SU-DHL-6 (cell line): ENCODE data around the gene GRIK2.

ENCODE experiments used
- H2AFZ ChIP-seq: fragments of 200-600 bp; sonication (generic); 2 replicates; pipeline ENCODE4 v1.6.1; 2014; ENCODE audit warnings: low read depth, mild to moderate bottlenecking, moderate library complexity, mixed read lengths, antibody characterized with exemption, low read length; ENCODE audit not compliant: severe bottlenecking
- H3F3A ChIP-seq: fragments of 200-600 bp; shearing (Covaris generic); 2 replicates; pipeline ENCODE4 v1.6.0; 2016; ENCODE audit warnings: antibody characterized with exemption, mild to moderate bottlenecking; ENCODE audit not compliant: insufficient read depth
- H3K27ac ChIP-seq: fragments of 200-600 bp; sonication (generic); 2 replicates; pipeline ENCODE4 v1.5.1; 2016; ENCODE audit warnings: low read depth, mild to moderate bottlenecking, low read length, moderate library complexity, mixed read lengths
- H3K27me3 ChIP-seq: fragments of 200-600 bp; sonication (generic), shearing (Covaris generic); 2 replicates; pipeline ENCODE4 v1.6.0; 2014; ENCODE audit warnings: mild to moderate bottlenecking, low read length
- H3K36me3 ChIP-seq: fragments of 200-600 bp; sonication (generic); 2 replicates; pipeline ENCODE4 v1.6.1; 2014; ENCODE audit warnings: mild to moderate bottlenecking, low read length, mixed read lengths
- H3K4me2 ChIP-seq: fragments of 300-600, 200-600 bp; shearing (Covaris generic), sonication (generic); 2 replicates; pipeline ENCODE4 v1.6.0; 2014; ENCODE audit warnings: low read length, low read depth, mild to moderate bottlenecking; ENCODE audit not compliant: poor library complexity, severe bottlenecking
- H3K4me3 ChIP-seq: fragments of 200-600 bp; sonication (generic); 2 replicates; pipeline ENCODE4 v1.5.1; 2014; ENCODE audit warnings: antibody characterized with exemption, low read length, mild to moderate bottlenecking, mixed read lengths; ENCODE audit not compliant: insufficient read depth, poor library complexity, severe bottlenecking
- H3K79me2 ChIP-seq: fragments of 200-600 bp; sonication (generic); 2 replicates; pipeline ENCODE4 v1.6.1; 2014; ENCODE audit warnings: mild to moderate bottlenecking, low read length, moderate library complexity; ENCODE audit not compliant: insufficient read depth
- H3K9ac ChIP-seq: fragments of 200-600 bp; sonication (generic); 2 replicates; pipeline ENCODE4 v1.7.0; 2014; ENCODE audit warnings: mild to moderate bottlenecking, low read length
- H3K9me2 ChIP-seq: fragments of 200-600 bp; sonication (generic); replicated peaks from 2 replicates; pipeline ENCODE4 v1.6.1; 2014; ENCODE audit warnings: low read length; ENCODE audit not compliant: insufficient read depth
- H3K9me3 ChIP-seq: fragments of 200-600 bp; sonication (generic); 2 replicates; pipeline ENCODE4 v1.6.1; 2014; ENCODE audit warnings: low read length, mixed read lengths; ENCODE audit not compliant: insufficient read depth
- H4K20me1 ChIP-seq: fragments of 200-600 bp; sonication (generic); 2 replicates; pipeline ENCODE4 v1.6.1; 2014; ENCODE audit warnings: low read depth, mild to moderate bottlenecking, antibody characterized with exemption, low read length, moderate library complexity, mixed read lengths
- CTCF ChIP-seq: fragments of 200-600 bp; sonication (generic); IDR thresholded peaks from one replicate; pipeline ENCODE4 v1.5.1; 2017; ENCODE audit warnings: antibody characterized with exemption, mild to moderate bottlenecking, low read length, moderate library complexity; ENCODE audit not compliant: insufficient read depth, poor library complexity, severe bottlenecking
- EZH2phosphoT487 ChIP-seq: fragments of 200-600 bp; sonication (generic), shearing (Covaris generic); conservative IDR thresholded peaks from 2 replicates; pipeline ENCODE4 v1.6.1; 2018; ENCODE audit warnings: mild to moderate bottlenecking, antibody characterized with exemption, low read length, moderate library complexity, mixed read lengths

The GRIK2 gene

DNA sequence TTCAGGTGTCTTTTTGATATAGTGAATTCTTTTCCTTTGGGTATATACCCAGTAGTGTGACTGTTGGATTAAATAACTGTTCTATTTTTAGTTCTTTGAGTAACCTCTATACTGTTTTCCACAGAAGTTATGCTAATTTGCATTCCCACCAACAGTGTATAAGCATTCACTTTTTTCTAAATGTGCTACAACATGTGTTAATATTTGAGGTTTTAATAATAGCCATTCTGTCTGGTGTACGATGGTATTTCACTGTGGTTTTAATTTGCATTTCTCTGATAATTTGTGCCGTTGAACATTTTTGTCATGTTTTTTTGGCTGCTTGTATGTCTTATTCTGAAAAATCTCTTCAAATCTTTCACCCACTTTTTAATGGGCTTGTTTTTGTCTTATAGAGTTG, 563.5 kb downstream of the GRIK2 start:
- Histone ChIP-seq H3K27me3 (no peaks in the 10 kb centered on the region), H2AFZ (no peak overlapping the region), H3K9me2 (no peaks in the 10 kb centered on the region), H3K27ac (no peak overlapping the region), H4K20me1 (no peaks in the 10 kb centered on the region), H3K4me3 (no peak overlapping the region), H3K36me3 (no peaks in the 10 kb centered on the region), H3F3A (no peaks in the 10 kb centered on the region), H3K9me3 (no peaks in the 10 kb centered on the region), H3K4me2 (no peak overlapping the region), H3K79me2 (no peaks in the 10 kb centered on the region), H3K9ac (no peak overlapping the region)
- TF ChIP-seq EZH2phosphoT487 (no peak), CTCF (no peak)

GRCh38 chr6:101961357-101961756, 567.8 kb downstream of the GRIK2 start:
- Histone ChIP-seq H3K79me2 (no peaks in the 10 kb centered on the region), H3K27ac (no peak overlapping the region), H4K20me1 (no peaks in the 10 kb centered on the region), H3K9me3 (no peaks in the 10 kb centered on the region), H2AFZ (no peak overlapping the region), H3K9ac (no peak overlapping the region), H3K4me3 (no peak overlapping the region), H3K4me2 (no peak overlapping the region), H3K36me3 (no peaks in the 10 kb centered on the region), H3K27me3 (no peaks in the 10 kb centered on the region), H3F3A (no peaks in the 10 kb centered on the region), H3K9me2 (no peaks in the 10 kb centered on the region)
- no peak for TF ChIP-seq CTCF
- no peak for TF ChIP-seq EZH2phosphoT487

DNA sequence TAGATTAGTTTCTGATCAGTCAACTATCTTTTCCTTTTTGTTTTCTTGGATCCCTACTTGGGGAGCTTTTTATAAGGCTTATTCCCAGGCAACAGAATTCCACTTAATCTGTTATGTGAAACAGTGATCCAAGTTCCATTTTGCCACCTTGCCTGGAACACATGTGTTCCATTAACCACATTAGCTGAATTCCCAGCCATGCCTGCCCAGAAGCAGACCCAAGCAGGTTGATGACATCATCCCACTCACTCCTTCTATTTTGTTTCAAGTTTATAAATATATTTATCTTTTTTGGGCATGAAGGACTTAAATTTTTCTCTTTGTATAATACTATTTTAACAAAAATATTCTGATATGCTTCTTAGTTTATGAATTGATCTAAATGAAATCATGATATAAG, 587.4 kb downstream of the GRIK2 start:
- Histone ChIP-seq H3K36me3 (no peaks in the 10 kb centered on the region), H4K20me1 (no peaks in the 10 kb centered on the region), H3K4me3 (no peak overlapping the region), H3K9me3 (no peaks in the 10 kb centered on the region), H3K9me2 (no peaks in the 10 kb centered on the region), H3F3A (no peaks in the 10 kb centered on the region), H2AFZ (no peak overlapping the region), H3K27me3 (no peaks in the 10 kb centered on the region), H3K9ac (no peak overlapping the region), H3K4me2 (no peak overlapping the region), H3K79me2 (no peaks in the 10 kb centered on the region), H3K27ac (no peak overlapping the region)
- no peak for TF ChIP-seq EZH2phosphoT487
- TF ChIP-seq CTCF, result no peak

- Histone ChIP-seq H3K4me2 (no peak overlapping the region), H3K9ac (no peak overlapping the region), H3K9me3 (no peaks in the 10 kb centered on the region), H3K36me3 (no peaks in the 10 kb centered on the region), H3K79me2 (no peaks in the 10 kb centered on the region), H3K27ac (no peak overlapping the region), H4K20me1 (no peaks in the 10 kb centered on the region), H3F3A (no peaks in the 10 kb centered on the region), H3K4me3 (no peak overlapping the region), H2AFZ (no peak overlapping the region), H3K9me2 (no peaks in the 10 kb centered on the region), H3K27me3 (no peaks in the 10 kb centered on the region)
- TF ChIP-seq CTCF, result no peak
Measured at GRCh38 chr6:101986476-101986875, 593.0 kb downstream of the GRIK2 start.
